A549 treated with DMSO at 1 μM for 4 hours (cell line): ENCODE data around the gene PPP1R14D. TPM values are rescaled to one million over a fixed set of nuclear protein-coding genes. Genes with fewer than 3 reads are reported as not detected.

Source experiments
- total RNA-seq: library from RNA; stranded (reverse); fragments of 200-300 nt; extraction: Qiagen RNA extraction; gene quantifications from 5 replicates; pipeline ENCODE4 v1.2.3, GENCODE V29; 2022; ENCODE audit warnings: low read depth

The PPP1R14D gene
- 0.19 to 0.35 TPM (median 0.28 TPM) in 3 of 5 replicates, not detected in the others for total RNA-seq

GRCh38 chr15:40828447-40829036 is at the start of gene PPP1R14D:
Gene PPP1R14D (minus strand): TSS chr15:40828708. CDS start chr15:40828641, 67 bp downstream.

GRCh38 chr15:40873694-40874561 is 45.4 kb upstream of the PPP1R14D start, which contains the start of gene RHOV:
Gene RHOV (minus strand): TSS chr15:40874234. CDS start chr15:40874139, 95 bp downstream.

GRCh38 chr15:40843885-40844695 is 15.6 kb upstream of the PPP1R14D start, which contains the start of gene SPINT1:
Gene SPINT1 (plus strand): TSS chr15:40844048. CDS start chr15:40844555, 507 bp downstream.

GRCh38 chr15:40807028-40807887 is 21.2 kb downstream of the PPP1R14D start, which contains the start of the genes DNAJC17 and ZFYVE19:
Gene DNAJC17 (minus strand): TSS chr15:40807473. CDS start chr15:40807446, 27 bp downstream.
Gene ZFYVE19 (plus strand): TSS chr15:40807089. CDS start chr15:40807590, 501 bp downstream.

GRCh38 chr15:40769274-40770146 is 59.0 kb downstream of the PPP1R14D start, which contains the start of gene C15orf62:
Gene C15orf62 (plus strand): TSS chr15:40769980. CDS start chr15:40770496, 516 bp downstream.

Other genes with a start within 250 kb of the PPP1R14D start
- 6.4 to 9.4 TPM (median 8.4 TPM) in 5 replicates for gene KNL1, start 234.5 kb downstream of the PPP1R14D start, total RNA-seq
- 17.5 to 20.8 TPM (median 18.8 TPM) in 5 replicates for gene RAD51, start 133.5 kb downstream of the PPP1R14D start, total RNA-seq
- gene RMDN3, start 73.5 kb downstream of the PPP1R14D start, total RNA-seq = 21.9 to 25.0 TPM (median 24.0 TPM) in 5 replicates
- gene GCHFR, start 64.6 kb downstream of the PPP1R14D start, total RNA-seq = 6.8 to 8.8 TPM (median 7.4 TPM) in 5 replicates
- 0.07 to 0.14 TPM (median 0.12 TPM) in 4 of 5 replicates, not detected in the other for gene C15orf62, start 58.7 kb downstream of the PPP1R14D start, total RNA-seq
- 17.6 to 19.5 TPM (median 18.1 TPM) in 5 replicates for gene ZFYVE19, start 21.6 kb downstream of the PPP1R14D start, total RNA-seq
- gene DNAJC17, start 21.2 kb downstream of the PPP1R14D start, total RNA-seq = 20.9 to 26.7 TPM (median 24.3 TPM) in 5 replicates
- 0.79 to 1.1 TPM (median 0.85 TPM) in 5 replicates for gene SPINT1, start 15.3 kb upstream of the PPP1R14D start, total RNA-seq
- 4.9 to 6.1 TPM (median 5.3 TPM) in 5 replicates for gene RHOV, start 45.5 kb upstream of the PPP1R14D start, total RNA-seq
- gene VPS18, start 65.7 kb upstream of the PPP1R14D start, total RNA-seq = 21.5 to 25.1 TPM (median 22.6 TPM) in 5 replicates
- gene DLL4, start 100.6 kb upstream of the PPP1R14D start, total RNA-seq = 0.40 to 0.63 TPM (median 0.51 TPM) in 5 replicates
- gene CHAC1, start 124.8 kb upstream of the PPP1R14D start, total RNA-seq = 3.5 to 6.9 TPM (median 3.9 TPM) in 5 replicates